Neuron (in vitro differentiated cells): ENCODE results near the gene MIB2.
"Not testable (repeated sequence)": the region's sequence is repeated elsewhere in the genome, so short reads cannot be mapped to it uniquely, and the experiment has no call there.

Source experiments
- H2AFZ ChIP-seq: one replicate; pipeline ENCODE4 v1.6.1; 2013; ENCODE audit warnings: low read depth, mild to moderate bottlenecking, inconsistent platforms, low read length, moderate library complexity
- H3K27me3 ChIP-seq: one replicate; pipeline ENCODE4 v1.6.1; 2013; ENCODE audit warnings: low read length; ENCODE audit not compliant: insufficient read depth
- H3K36me3 ChIP-seq: one replicate; pipeline ENCODE4 v1.6.1; 2013; ENCODE audit warnings: low read length; ENCODE audit not compliant: insufficient read depth
- H3K4me1 ChIP-seq: one replicate; pipeline ENCODE4 v1.6.1; 2013; ENCODE audit warnings: low read length; ENCODE audit not compliant: insufficient read depth
- H3K4me3 ChIP-seq: 2 replicates; pipeline ENCODE4 v1.5.1; 2013; ENCODE audit warnings: mild to moderate bottlenecking, low read length, moderate library complexity
- H3K9me3 ChIP-seq: one replicate; pipeline ENCODE4 v1.6.1; 2013; ENCODE audit warnings: low read length

MIB2 gene

GRCh38 chr1:1630191-1630964 is 15.1 kb downstream of the MIB2 start:
- no peaks in the 10 kb centered on the region for H3K9me3 ChIP-seq
- H3K4me3 ChIP-seq = no peak overlapping the region
- H3K36me3 ChIP-seq = peaks cover 17% of the 10 kb centered on the region
- no peak overlapping the region for H2AFZ ChIP-seq
- no peaks in the 10 kb centered on the region for H3K4me1 ChIP-seq
- H3K27me3 ChIP-seq = no peaks in the 10 kb centered on the region

GRCh38 chr1:1630965-1631781 is 15.9 kb downstream of the MIB2 start:
- no peak overlapping the region for H3K4me3 ChIP-seq
- H3K27me3 ChIP-seq = no peaks in the 10 kb centered on the region
- H3K36me3 ChIP-seq = peaks cover 17% of the 10 kb centered on the region
- H2AFZ ChIP-seq = no peak overlapping the region
- no peaks in the 10 kb centered on the region for H3K9me3 ChIP-seq
- no peaks in the 10 kb centered on the region for H3K4me1 ChIP-seq

DNA sequence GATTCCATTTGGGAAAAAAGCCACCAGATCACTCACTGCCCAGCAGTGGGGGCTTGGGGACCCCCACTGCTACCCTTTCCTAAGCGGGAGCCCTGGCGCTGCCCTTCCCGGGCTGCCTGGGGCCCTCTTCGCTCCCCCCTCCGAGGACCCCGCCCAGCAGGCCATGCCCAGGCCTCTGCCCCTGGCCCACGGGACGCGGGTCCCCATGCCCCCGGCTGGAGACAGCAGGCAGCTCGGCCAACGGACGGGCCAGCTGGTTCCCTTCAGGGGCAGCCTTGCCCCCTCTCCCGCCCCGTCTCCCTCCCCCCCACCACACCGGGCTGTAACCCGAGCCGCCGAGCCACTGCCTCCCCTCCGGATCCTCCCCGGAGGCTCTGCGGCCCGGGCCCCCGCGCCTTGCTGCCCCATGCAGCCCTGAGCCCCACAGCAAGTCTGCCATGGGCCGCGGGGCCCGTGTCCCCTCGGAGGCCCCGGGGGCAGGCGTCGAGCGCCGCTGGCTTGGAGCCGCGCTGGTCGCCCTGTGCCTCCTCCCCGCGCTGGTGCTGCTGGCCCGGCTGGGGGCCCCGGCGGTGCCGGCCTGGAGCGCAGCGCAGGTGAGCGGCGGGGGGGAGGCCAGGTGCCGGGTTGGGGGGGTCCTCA is 16.6 kb downstream of the MIB2 start, which contains the start of gene MMP23B:
Gene MMP23B (plus strand): TSS at position 392 of the 639 bp plus-strand sequence. CDS start 46 bp downstream, at position 438.
- H3K4me1 ChIP-seq = no peaks in the 10 kb centered on the region
- H3K4me3 ChIP-seq = no peak within 1 kb of the TSS
- no peaks in the 10 kb centered on the region for H3K9me3 ChIP-seq
- no peaks in the 10 kb centered on the region for H3K27me3 ChIP-seq
- H2AFZ ChIP-seq = no peak within 1 kb of the TSS
- peaks cover 20% of the 10 kb centered on the region for H3K36me3 ChIP-seq

DNA sequence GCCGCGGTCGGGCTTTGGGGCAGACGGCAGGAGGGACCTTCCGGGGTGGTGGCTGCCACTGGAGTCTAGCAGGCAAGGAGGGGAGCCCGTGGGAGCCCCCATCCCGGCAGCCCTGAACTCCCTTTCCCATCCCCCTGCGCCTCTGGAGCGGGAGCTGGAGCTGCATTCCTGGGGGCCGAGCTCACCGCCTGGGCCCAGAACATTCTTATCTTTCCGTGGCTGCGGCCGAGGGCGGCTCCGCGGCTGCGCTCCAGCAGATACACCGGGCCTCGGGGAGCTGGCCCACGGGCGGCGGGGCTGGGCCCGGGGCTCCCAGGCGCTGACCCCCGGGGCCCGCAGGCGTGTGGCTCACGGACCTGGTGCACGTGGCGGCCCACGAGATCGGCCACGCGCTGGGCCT is 18.1 kb downstream of the MIB2 start:
- not testable (repeated sequence) for H3K27me3 ChIP-seq, H3K4me1 ChIP-seq, H3K4me3 ChIP-seq, H2AFZ ChIP-seq, H3K9me3 ChIP-seq
- H3K36me3 ChIP-seq = peaks cover 11% of the 10 kb centered on the region

DNA sequence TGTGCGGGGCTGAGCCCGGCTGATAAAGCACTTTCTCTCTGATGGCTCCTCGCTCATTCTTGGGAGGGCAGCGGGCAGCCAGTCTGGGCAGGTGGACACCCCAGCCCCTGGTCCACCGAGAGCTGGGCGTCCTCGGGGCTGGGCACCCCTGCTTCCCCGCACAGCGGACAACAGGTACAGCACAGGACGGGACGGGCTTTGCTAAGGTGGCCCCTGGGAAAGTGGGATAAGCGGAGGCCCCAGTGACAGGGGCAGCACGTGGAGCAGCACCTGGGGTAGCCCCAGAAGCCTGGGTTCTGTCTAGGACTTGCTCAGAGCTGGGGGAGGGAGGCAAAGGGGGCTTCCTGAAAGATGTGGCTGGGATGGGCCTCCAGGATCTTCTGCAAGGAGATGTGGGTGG is 19.3 kb downstream of the MIB2 start:
- H2AFZ ChIP-seq, H3K36me3 ChIP-seq: not testable (repeated sequence)

GRCh38 chr1:1636621-1637478 is 21.6 kb downstream of the MIB2 start:
- H3K4me1 ChIP-seq, H2AFZ ChIP-seq, H3K36me3 ChIP-seq: not testable (repeated sequence)

More for the DNA sequence above, 19.3 kb downstream of the MIB2 start:
- H3K4me1 ChIP-seq, H3K9me3 ChIP-seq, H3K4me3 ChIP-seq, H3K27me3 ChIP-seq: not testable (repeated sequence)

GRCh38 chr1:1637479-1637875 is 22.2 kb downstream of the MIB2 start:
- H2AFZ ChIP-seq, H3K4me1 ChIP-seq, H3K27me3 ChIP-seq, H3K9me3 ChIP-seq, H3K36me3 ChIP-seq, H3K4me3 ChIP-seq: not testable (repeated sequence)

More at GRCh38 chr1:1636621-1637478, 21.6 kb downstream of the MIB2 start:
- not testable (repeated sequence) for H3K4me3 ChIP-seq, H3K9me3 ChIP-seq, H3K27me3 ChIP-seq

DNA sequence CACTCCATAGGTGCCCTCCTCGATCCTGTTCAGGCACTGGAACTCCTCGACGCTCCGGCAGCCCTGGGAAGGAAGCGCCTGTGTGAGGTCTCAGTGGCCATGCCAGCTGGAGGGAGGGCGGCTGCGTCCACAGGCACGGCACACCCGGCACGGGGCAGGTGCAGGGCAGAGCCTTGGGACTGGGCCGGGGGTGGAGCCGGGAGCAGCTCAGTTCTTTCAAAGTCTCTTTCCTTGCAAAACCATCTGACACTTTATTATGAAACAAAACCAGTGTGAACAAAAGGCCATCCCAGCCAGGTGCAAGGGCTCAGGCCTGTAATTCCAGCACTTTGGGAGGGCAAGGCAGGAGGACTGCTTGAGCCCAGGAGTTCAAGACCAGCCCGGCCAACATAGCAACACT is 23.2 kb downstream of the MIB2 start:
- not testable (repeated sequence) for H3K9me3 ChIP-seq, H3K36me3 ChIP-seq, H3K4me1 ChIP-seq, H3K27me3 ChIP-seq, H3K4me3 ChIP-seq, H2AFZ ChIP-seq

GRCh38 chr1:1639368-1639767 is 24.1 kb downstream of the MIB2 start:
- H3K4me3 ChIP-seq, H2AFZ ChIP-seq, H3K27me3 ChIP-seq, H3K9me3 ChIP-seq, H3K4me1 ChIP-seq, H3K36me3 ChIP-seq: not testable (repeated sequence)

- not testable (repeated sequence) for H3K4me3 ChIP-seq, H3K27me3 ChIP-seq, H2AFZ ChIP-seq, H3K4me1 ChIP-seq, H3K9me3 ChIP-seq, H3K36me3 ChIP-seq
Measured at GRCh38 chr1:1640081-1640480, 24.8 kb downstream of the MIB2 start.

- H3K36me3 ChIP-seq = peaks cover 11% of the 10 kb centered on the region
- H3K9me3 ChIP-seq, H2AFZ ChIP-seq, H3K27me3 ChIP-seq, H3K4me3 ChIP-seq, H3K4me1 ChIP-seq: not testable (repeated sequence)
Measured at GRCh38 chr1:1640711-1641461, 25.6 kb downstream of the MIB2 start.

DNA sequence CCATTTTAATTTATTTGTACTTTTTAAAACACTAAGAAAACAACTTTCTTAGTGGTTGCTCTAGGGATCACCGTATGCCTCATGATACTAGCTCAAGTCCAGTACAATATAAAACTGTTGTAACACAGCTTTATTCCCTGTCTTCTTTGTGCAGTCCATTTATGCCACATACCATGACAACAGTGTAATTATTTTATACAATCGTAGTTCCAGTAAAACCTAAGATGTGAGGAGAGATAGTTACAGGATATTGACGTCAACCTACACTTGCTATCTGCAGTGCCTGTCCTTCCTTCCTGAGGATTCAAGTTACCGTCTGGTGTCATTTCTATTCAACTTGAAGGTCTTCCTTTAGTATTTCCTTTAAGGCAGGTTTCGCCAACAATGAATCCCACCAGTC is 31.0 kb downstream of the MIB2 start:
- peaks cover 33% of the 10 kb centered on the region for H3K36me3 ChIP-seq

More for the DNA sequence above, 31.0 kb downstream of the MIB2 start:
- H3K4me3 ChIP-seq, H3K9me3 ChIP-seq, H3K27me3 ChIP-seq, H2AFZ ChIP-seq, H3K4me1 ChIP-seq: not testable (repeated sequence)
